ENCODE results near the gene RANBP3L. TPM values are rescaled to one million over a fixed set of nuclear protein-coding genes. Genes with fewer than 3 reads are reported as not detected.
A peak's percentile ranks its signal among the peaks of the same experiment; 100 is the strongest.
"Not testable (repeated sequence)": the region's sequence is repeated elsewhere in the genome, so short reads cannot be mapped to it uniquely, and the experiment has no call there.

Gene RANBP3L, protein sequence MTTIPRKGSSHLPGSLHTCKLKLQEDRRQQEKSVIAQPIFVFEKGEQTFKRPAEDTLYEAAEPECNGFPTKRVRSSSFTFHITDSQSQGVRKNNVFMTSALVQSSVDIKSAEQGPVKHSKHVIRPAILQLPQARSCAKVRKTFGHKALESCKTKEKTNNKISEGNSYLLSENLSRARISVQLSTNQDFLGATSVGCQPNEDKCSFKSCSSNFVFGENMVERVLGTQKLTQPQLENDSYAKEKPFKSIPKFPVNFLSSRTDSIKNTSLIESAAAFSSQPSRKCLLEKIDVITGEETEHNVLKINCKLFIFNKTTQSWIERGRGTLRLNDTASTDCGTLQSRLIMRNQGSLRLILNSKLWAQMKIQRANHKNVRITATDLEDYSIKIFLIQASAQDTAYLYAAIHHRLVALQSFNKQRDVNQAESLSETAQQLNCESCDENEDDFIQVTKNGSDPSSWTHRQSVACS
- total RNA-seq (2014; rRNA removed; shearing (Covaris generic); ENCODE audit: low replicate concordance): not detected in 2 replicates

DNA sequence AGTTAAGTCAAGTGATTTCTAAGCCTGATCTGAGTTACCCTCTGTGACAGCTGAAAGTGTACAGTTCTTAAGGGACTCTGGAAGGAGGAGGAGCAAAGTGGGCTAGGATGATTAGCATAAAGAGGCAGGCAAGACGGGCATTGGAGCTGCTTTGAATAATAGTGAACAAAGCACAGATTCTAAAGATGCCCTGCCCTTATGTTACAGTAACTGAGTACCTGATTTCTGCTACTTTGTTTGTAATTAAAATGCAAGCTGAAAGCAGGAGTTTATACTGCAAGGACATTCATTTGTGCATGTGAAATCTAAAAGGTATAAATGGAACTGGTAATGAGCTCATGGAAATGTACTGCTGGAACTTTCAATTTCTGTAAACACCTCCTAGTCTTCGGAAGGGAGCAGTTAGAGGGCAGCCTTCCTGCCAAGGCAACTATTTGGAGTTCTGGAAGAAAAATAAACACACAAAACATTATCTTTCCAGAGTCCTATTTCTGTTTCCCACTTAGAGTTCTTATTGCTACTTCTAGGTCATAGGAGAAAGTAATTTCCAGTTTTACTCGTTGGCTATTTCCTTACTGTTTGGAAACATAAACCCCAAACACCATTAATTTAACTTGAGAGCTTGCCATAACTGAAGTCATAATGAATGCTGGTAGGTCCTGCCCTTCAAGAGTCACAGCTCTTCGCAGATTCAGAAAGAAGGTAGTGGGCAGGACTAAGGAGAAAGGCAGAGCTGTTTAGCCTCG lies at the start of gene RANBP3L:
Gene RANBP3L (minus strand): TSS at position 45 of the 746 bp plus-strand sequence. CDS start 486 bp downstream, outside the sequence.
- no peaks in the 10 kb centered on the region for H3K36me3 ChIP-seq
- peak within 1 kb of the TSS; percentile 11 for H3K4me3 ChIP-seq
- peak; percentile 46 for DNase-seq
- H3K27me3 ChIP-seq: no peaks in the 10 kb centered on the region
- no peaks in the 10 kb centered on the region for H3K9me3 ChIP-seq

DNA sequence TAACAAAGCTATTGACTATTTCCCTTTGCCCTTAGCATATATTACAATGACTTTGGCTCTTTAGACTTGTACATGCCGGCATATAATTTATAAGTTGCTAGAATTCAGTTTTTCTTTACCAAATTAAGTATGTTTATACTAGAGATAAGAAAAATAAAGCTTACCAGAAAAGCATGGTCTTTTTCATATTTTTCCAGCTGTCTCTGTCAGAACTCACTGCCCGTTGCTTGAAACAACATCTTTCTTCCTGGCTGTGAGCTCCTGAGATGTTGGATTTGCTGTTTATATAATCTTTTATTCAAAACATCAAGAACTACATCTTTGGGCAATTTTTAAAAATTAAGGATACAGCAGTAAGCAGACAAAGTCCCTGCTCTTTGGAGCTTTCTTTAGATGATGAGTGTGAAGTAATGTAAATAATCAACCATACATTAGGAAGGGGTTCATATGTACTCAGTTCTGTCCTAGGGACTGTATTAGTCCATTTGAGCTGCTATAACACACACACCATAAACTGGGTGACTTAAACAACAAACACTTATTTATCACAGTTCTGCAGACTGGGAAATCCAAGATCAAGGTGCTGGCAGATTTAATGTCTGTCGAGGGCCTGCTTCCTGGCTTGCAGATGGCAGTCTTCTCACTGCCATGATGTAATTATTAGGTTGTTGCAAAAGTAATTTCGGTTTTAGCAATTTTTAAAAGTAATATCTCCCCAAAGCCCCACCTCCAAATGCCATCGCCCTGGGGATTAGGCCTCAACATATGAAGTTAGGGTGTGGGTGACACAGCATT lies 45.4 kb upstream of the RANBP3L start:
- no peak overlapping the region for H3K4me3 ChIP-seq
- no peaks in the 10 kb centered on the region for H3K9me3 ChIP-seq
- DNase-seq: no peak
- H3K36me3 ChIP-seq: no peaks in the 10 kb centered on the region
- no peaks in the 10 kb centered on the region; the same call in 1 of the 2 replicates for H3K27me3 ChIP-seq

DNA sequence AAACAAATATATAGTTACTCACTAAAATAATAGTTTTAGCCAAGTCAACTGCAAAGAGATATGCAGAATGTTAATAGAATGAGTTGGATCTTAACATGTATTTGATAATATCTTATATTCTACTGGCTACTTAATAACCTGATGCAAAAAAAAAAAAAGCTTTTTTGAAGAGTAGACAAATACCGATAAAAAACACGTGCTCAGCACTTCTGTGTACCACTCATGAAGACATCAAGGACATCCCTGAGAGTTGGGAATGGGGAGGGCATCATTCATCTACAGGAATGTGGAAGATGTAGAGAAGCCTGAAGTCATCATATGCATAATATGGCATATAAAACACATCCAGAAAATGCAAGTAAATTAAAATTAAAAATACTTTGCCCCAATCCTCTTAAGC lies 43.2 kb upstream of the RANBP3L start:
- DNase-seq: no peak
- H3K36me3 ChIP-seq: no peaks in the 10 kb centered on the region

DNA sequence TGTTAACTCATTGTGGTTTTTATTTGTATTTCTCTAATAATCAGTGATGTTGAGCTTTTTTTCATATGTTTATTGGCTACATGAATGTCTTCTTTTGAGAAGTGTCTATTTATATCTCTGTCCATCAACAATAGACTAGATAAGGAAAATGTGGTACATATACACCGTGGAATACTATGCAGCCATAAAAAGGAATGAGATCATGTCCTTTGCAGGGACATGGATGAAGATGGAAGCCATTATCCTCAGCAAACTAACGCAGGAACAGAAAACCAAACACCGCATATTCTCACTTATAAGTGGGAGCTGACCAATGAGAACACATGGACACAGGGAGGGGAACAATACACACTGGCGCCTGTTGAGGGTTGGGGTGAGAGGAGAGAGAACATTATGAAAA lies 40.0 kb upstream of the RANBP3L start:
- H3K36me3 ChIP-seq, H3K4me3 ChIP-seq, H3K9me3 ChIP-seq, DNase-seq, H3K27me3 ChIP-seq: not testable (repeated sequence)

More for the DNA sequence above, 43.2 kb upstream of the RANBP3L start:
- Histone ChIP-seq H3K27me3 (peaks cover 3% of the 10 kb centered on the region; the same call in 1 of the 2 replicates), H3K9me3 (no peaks in the 10 kb centered on the region), H3K4me3 (no peak overlapping the region)

DNA sequence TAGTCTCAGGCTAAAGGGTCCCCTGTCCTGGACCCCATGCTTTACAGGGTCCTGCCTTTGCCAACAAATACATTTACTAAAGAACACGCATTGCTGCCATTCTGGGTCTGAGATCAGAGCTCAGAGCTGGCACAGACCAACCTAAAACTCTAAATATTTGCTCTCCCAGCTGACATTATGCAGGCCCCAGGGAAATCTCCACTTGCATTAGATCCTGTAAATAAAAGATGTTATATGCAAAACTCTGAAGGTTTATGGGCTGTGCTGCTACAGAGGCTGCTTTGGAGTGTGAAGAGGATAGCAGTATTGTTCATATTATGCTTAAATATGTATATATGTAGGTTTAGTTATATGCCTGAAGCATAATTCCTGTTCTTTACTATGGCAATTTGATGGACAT lies 35.9 kb upstream of the RANBP3L start:
- Histone ChIP-seq H3K9me3 (no peaks in the 10 kb centered on the region), H3K27me3 (peaks cover 4% of the 10 kb centered on the region)

DNA sequence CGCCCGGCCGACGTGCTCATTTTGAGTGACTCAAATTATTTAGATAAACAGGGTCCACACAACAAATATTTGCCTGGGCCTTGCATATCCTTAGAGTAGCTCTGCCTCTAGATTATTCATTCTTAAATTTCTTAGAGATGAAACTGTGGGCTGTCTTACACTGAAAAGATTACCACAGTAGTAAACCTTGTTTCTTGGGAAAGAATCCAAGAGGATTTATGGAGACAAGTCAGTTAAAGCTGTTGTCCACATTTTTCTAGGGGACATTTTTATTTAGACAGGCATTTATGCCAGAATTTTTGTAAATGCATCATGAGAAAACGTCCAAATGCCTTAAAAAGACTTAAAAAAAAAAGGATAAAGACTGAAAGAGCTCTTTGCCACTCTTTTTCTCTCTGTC lies 32.6 kb upstream of the RANBP3L start:
- H3K4me3 ChIP-seq: no peak overlapping the region
- no peaks in the 10 kb centered on the region; the same call in 1 of the 2 replicates for H3K27me3 ChIP-seq
- no peak for DNase-seq
- no peaks in the 10 kb centered on the region for H3K36me3 ChIP-seq
- H3K9me3 ChIP-seq: no peaks in the 10 kb centered on the region

More for the DNA sequence above, 35.9 kb upstream of the RANBP3L start:
- H3K36me3 ChIP-seq: no peaks in the 10 kb centered on the region
- no peak overlapping the region for H3K4me3 ChIP-seq
- no peak for DNase-seq

DNA sequence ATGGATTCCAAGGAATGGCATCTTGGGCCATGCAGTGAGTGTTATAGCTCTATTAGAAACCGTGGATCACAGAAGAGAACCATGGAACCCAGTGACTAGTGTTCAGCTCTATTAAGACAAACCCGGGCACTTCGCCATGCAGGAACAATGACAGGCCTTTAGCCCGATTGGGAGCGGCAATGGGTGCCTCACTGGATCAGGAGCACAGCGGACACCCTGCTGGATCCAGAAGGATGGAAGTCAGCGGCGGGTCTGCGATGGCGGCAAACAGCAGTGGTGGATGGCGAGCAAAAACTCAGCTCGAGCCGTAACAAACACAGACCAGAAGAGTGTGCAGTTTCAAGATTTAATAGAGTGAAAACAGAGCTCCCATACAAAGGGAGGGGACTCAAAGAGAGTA lies 31.0 kb upstream of the RANBP3L start:
- H3K36me3 ChIP-seq, H3K9me3 ChIP-seq, H3K4me3 ChIP-seq, DNase-seq, H3K27me3 ChIP-seq: not testable (repeated sequence)

DNA sequence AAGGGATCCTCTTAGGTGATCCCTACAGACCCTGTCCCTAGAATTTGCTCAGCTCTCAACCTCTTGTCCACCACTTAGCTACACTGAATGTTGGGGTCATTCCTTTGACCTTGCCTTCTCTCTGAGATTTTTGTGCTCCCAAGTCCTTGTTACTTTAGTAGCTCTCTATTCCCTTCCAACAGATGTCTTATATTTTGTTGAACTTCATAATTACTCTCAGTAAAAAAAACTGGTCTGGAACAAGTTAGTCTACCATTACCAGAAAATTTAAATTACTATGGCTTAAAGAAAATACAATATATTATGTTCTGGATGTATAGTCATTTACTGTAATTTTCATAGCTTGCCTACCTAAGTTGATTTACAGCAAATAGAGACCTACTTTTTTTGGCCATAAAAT lies 23.5 kb upstream of the RANBP3L start:
- no peaks in the 10 kb centered on the region for H3K36me3 ChIP-seq
- H3K4me3 ChIP-seq: no peak overlapping the region
- DNase-seq: no peak
- H3K27me3 ChIP-seq: 0 out of 2 replicates have a peak, but pooled peaks cover 2% of the 10 kb centered on the region
- H3K9me3 ChIP-seq: peaks cover 4% of the 10 kb centered on the region; the same call in 1 of the 2 replicates

DNA sequence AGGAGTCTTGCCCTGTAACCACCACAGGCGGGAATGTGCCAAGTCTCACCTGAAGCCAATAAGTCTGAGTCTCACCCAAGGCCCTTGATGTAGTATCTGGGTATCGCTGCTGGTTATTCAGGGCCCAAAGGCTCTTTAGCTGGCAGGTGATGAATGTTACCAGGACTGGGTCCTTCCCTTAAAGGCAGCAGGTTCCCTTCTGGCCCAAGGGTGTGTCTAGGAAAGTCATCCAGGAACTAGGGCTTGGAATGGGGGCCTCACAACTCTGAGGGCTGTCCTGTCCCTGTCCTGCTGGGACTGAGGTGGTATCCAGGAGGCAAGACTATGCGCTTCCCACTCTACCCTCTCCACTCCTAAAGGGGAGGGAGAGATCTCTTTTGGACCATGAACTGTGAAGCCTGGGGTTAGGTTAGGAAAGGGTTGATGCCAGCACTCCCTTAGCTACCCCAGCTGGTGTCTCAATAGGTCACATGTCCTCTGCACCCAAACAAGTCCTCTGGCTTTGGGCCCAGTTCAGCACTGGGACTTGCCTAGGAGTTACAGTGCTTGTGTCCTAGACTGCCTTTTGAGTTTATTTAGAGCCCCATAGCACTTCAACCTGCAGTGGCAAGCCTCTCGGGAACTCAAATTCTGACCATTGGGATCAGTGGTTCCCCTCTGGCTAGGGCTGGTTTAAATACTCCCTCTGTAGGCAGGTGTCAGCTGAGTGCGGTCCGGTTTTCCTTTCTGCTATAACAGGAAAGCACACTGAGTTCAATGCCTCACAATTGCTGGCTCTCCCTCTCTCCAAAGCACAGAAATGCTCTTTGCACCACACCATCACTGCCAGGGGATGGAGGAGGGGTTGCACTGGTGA lies 22.5 kb upstream of the RANBP3L start:
- Histone ChIP-seq H3K9me3 (peaks cover 4% of the 10 kb centered on the region; the same call in 1 of the 2 replicates), H3K27me3 (0 out of 2 replicates have a peak, but pooled peaks cover 5% of the 10 kb centered on the region), H3K36me3 (no peaks in the 10 kb centered on the region), H3K4me3 (no peak overlapping the region)
- DNase-seq: no peak

DNA sequence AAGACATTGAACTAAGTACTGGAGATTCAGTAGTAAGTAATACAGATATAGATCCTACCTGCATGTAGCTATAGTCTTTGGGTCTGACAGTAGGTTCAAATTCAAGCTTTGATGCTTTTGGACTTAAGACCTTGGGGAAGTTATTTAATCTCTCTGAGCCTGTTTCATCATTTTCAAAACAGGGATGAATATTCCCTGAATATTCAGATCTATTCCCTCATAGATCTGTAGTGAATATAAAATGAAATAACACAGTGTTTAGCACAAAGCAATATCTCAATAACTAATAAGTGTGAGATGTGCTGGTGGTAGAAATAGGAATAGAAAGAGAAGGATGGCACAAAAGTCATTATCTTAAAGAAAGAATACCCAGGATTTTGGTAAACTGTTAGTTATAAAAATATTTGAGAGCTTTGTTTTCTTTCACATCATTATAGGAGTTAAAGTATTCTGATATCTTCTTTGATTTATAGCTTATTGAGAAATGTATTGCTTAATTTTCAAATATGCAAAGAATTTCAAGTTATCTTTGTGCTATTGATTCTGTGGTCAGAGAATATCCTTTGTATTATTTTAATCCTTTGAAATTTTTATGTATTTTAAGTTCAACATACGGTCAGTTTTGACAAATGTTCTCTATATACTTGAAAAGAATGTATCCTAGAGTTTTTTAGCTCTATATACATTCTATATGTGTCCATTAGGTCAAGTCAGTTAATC lies 11.4 kb upstream of the RANBP3L start:
- no peaks in the 10 kb centered on the region for H3K9me3 ChIP-seq
- H3K27me3 ChIP-seq: peaks cover 17% of the 10 kb centered on the region
- no peaks in the 10 kb centered on the region for H3K36me3 ChIP-seq
- no peak overlapping the region for H3K4me3 ChIP-seq
- DNase-seq: no peak

DNA sequence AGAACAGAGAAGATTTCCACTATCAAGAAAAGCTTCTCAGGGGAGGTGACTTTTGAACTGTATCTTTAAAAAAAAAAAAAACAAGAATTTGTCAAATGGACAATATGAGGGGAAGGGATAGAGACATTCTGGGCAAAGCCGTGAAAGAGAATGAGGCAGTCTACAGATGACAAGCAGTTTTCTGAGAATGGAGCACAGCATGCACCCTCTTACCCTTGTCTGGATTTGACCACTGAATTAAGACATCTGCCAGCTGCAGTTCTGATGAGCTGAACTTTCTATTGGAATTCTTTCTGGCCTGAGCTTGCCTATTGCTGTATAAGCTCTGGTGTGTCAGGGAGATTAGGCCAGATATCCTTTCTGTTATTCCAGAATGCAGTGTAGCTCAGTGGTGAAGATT lies 10.3 kb upstream of the RANBP3L start:
- DNase-seq: no peak
- Histone ChIP-seq H3K27me3 (peaks cover 21% of the 10 kb centered on the region), H3K9me3 (no peaks in the 10 kb centered on the region)

DNA sequence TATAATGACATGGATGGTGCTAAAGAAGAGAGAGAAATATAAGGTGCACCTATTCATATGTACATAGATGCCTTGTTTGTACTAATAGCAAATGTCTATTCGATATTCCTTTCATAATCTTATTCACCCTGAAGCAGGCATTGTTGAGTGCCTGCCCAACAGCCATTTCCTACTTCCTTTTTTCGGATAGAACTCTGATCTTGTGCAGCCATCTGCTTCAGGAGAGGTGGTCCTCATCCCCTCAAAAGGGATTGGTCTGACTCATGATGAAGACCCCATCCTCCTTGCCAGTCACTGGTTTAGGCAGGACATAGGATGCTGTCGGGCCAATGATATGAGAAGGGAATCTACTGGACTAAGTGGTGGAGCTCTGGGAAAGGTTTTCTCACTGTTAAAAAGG lies 8.4 kb upstream of the RANBP3L start:
- H3K9me3 ChIP-seq: no peaks in the 10 kb centered on the region
- no peak for DNase-seq
- H3K4me3 ChIP-seq: no peak overlapping the region
- no peaks in the 10 kb centered on the region for H3K36me3 ChIP-seq
- peaks cover 15% of the 10 kb centered on the region for H3K27me3 ChIP-seq

More for the DNA sequence above, 10.3 kb upstream of the RANBP3L start:
- no peak overlapping the region for H3K4me3 ChIP-seq
- H3K36me3 ChIP-seq: no peaks in the 10 kb centered on the region

DNA sequence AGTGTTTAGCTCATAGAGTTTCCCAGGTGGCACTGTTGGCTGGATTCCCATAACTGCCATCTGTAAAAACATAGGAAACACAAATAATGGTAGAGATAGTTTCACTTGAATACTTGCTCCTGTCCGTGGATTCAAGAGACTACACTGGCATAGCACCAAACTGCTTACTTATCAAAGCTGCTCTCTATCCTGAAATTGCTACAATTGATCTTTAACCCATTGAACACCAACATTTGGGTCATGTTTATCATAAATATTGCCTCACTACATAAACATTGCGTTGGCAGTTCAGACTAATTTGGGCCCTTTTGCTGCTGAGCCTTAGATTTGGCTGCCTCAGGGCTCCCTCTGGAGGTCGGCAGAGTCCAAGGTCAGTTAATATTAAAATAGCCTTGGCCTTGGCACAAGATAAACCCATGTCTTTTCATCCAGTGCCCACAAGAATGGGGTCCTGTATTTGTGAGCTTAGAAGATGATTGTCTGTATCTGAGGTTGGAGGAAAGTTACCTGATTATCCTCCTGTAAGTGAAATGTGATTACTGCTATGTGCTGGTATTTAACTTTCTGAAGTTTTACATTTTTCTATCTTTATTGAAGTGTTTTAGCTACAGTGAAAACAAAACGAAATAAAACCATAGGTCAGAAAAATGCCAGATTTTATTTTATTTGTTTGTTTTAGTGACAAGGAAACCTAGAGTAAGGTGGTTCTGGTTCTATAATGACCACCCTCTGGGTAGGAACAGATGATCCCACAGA lies 4.0 kb upstream of the RANBP3L start:
- H3K27me3 ChIP-seq: peaks cover 7% of the 10 kb centered on the region; the same call in 1 of the 2 replicates
- no peak overlapping the region for H3K4me3 ChIP-seq
- H3K9me3 ChIP-seq: no peaks in the 10 kb centered on the region
- peak; percentile 62 for DNase-seq
- H3K36me3 ChIP-seq: no peaks in the 10 kb centered on the region

DNA sequence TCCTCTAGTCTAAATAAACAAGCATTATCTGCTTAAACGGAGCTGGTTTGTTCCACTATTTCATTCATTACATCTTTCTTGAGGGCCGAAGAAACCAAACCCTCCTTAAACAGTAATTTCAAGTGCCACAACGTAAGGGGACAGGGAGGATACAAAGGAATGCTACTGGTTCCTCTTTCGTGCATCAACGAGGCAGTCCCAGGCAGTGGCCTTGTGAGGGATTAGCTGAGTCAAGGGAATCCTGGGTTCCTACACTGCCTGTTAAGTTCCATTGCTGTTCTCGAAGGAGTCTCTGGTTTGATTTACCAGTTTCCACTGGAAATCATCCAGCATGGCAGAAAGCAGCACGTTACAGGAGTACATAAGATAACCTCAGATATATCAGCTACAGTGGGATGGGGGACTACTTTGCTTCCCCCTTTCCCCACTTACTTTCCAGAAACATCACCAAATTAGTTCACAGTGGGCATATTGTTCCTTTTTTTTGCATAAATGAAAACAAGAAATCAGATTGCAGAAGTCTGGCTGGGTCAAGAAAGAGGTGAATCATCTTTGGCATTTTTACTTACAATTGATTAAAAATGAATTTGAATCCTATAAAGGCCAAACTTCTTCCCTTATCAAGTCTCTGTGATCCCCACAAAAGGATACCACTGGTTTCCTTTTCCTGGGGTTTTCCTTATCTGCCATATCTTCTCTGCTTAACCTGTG lies 2.5 kb upstream of the RANBP3L start:
- Histone ChIP-seq H3K36me3 (no peaks in the 10 kb centered on the region), H3K4me3 (no peak overlapping the region), H3K27me3 (peaks cover 7% of the 10 kb centered on the region; the same call in 1 of the 2 replicates), H3K9me3 (no peaks in the 10 kb centered on the region)
- DNase-seq: no peak
